ENCODE results near the gene TBC1D24.
"Not testable (repeated sequence)": the region's sequence is repeated elsewhere in the genome, so short reads cannot be mapped to it uniquely, and the experiment has no call there.

The TBC1D24 gene

GRCh38 chr16:2474877-2475412 is at the start of gene TBC1D24:
Gene TBC1D24 (plus strand): TSS chr16:2475127. CDS start chr16:2496149, 21,022 bp downstream.
- DNase-seq (ENCODE audit: low spot score): peak; percentile 98

- DNase-seq (ENCODE audit: low spot score): no peak
Measured at GRCh38 chr16:2425825-2426430, 49.0 kb upstream of the TBC1D24 start.

- no peak for DNase-seq (ENCODE audit: low spot score)
Measured at GRCh38 chr16:2426941-2427361, 48.0 kb upstream of the TBC1D24 start.

DNA sequence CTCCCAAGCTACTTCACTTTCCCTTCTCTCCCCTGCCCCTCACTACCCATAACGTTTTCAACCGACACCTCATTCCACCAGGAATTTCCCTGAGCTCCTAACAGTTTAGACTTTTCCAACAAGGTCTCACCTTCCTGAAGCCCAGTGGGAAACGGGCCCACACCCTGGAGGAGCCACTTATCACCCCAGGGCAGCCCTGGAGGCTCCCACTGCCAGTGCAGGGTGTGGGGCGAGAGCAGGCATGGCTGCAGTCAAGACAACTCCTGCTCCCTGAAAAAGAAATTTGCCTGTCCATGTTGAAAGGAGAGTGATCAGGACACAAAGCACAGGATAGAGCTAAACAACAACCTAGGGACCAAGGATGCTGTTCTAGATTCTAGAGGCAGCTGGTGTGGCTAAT is 47.4 kb upstream of the TBC1D24 start:
- no peak for DNase-seq (ENCODE audit: low spot score)

DNA sequence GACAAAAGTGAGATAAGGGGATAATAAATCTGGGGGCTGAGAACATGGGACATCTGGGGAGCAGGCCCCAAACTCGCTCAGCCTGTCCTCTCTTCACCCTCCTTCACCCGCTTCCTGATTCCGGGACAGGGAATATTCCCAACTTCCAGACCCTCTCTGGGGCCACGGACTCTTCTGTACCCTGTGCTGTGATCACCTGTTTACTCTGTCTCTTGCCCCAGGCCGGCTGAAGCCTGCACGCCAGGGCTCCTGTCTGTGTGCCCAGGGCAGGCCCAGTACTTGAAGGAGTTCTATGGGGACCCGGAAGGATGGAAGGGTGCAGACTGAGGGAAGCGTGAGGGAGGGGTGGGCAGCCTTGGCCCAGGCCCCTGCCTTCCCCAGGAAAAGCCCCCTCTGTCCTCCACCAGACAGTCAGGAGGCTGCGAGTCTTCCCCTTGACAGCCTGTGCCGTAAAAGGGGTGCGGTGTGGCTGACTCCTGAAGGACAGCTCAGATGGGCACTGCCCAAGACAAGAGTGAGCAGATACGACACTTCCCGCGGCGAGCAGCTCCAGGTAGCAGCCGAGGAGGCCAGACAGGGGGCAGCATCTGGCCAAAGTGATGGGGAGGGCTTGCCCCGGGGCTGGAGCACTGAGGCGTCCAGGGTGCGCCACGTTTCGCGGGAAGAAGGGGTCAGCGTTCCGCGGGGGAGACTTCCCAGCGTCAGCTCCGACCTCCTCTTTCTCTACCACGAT is 46.7 kb upstream of the TBC1D24 start:
- DNase-seq (ENCODE audit: low spot score): no peak

- DNase-seq (ENCODE audit: low spot score): no peak
Measured at GRCh38 chr16:2428784-2429033, 46.2 kb upstream of the TBC1D24 start.

GRCh38 chr16:2429034-2429770 is 45.7 kb upstream of the TBC1D24 start, which contains the start of gene CCNF:
Gene CCNF (plus strand): TSS chr16:2429447. CDS start chr16:2429482, 35 bp downstream.
- peak; percentile 98 for DNase-seq (ENCODE audit: low spot score)

DNA sequence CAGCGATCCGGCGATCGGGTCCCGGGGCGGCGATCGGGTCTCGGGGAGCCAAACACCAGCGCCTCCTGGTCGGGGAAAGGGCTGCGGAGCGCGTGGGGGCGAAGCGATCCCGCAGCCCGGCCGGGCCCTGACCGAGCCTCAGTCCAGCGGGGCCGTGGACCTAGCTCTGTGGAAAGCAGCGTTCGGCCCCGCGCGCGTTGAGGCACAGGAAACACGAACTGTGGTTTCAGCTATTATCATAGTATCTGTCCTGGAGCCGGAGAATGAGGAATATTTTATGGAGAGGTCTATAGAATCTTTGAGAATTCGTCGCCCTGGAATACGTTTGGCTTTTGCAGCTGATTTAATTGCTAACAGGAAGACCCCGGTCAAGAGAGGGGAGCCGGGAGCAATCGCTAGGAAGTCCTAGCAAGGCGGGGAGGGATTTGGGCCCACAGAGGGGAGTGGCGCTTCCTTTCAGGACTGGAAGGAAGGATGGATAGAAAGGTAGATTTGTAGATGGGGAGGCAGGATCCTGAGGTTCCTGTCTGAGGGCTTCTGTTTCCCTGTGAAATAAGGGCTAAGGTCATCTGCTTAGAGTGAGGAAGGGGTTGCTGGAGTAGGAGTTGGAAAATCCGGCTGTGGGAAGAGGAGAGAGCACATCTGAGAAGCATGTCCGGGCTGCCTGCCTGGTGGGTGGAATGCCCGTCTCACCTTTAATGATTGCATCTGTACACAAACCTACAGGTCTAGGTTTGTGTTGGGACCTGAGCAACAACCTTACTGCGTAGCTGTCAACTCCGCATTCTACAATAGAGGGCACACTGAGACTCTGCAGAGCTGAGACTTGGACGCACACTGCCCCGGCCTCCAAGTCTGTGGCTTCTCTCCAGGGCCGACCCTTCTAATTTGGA is 44.9 kb upstream of the TBC1D24 start:
- DNase-seq (ENCODE audit: low spot score): no peak

GRCh38 chr16:2432286-2432685 is 42.6 kb upstream of the TBC1D24 start:
- DNase-seq (ENCODE audit: low spot score): no peak

DNA sequence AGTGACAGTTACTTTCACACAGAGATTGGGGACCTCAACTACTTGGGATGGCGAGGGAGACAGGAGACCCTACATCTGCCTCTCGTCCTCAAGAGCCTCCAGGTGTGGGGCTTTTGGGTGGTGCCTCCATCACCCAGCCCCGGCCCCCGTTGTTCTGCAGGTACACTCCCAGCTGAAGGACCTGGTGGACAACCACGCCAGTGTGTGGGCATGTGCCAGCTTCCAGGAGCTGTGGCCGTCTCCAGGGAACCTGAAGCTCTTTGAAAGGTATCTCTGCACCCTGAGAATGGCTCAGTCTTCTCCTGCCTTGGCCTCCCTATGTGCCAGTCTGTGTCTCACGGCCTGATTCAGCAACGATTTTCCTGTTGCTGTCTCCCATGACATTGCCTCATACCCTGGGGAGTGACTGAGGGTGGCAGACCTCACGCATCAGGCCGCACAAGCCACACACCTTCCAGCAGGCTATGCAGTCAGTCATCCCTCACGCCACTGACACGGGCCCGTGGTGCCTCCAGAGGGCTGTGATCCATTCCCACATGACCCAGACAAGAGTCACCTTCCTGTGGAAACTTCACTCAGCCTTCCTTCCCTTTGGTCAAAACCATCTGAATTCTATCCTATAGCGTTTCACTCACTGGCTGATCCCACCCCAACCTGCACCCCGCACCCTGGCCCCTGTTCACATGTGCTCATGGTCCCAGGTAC is 42.0 kb upstream of the TBC1D24 start:
- DNase-seq (ENCODE audit: low spot score): no peak

GRCh38 chr16:2435236-2435635 is 39.7 kb upstream of the TBC1D24 start:
- DNase-seq (ENCODE audit: low spot score): not testable (repeated sequence)

DNA sequence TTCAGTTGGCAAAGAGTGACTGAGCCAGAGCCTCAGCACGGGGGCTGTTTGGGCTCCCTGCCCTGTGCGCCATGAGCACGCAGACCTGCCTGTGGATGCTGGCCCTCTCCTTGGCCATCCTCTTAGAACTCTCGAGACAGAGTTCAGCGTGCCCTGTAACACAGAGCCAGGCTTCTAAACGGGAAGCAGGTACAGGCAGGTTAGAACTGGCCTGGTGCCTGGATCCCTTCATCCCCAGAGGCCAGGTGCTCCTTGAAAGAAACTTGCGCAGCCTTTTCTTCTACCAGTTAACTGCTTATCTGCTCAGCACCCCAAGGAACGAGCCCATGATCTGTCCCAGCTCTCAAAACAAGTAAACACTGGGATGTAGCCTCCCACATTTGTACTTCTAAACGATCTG is 38.8 kb upstream of the TBC1D24 start:
- DNase-seq (ENCODE audit: low spot score): no peak

DNA sequence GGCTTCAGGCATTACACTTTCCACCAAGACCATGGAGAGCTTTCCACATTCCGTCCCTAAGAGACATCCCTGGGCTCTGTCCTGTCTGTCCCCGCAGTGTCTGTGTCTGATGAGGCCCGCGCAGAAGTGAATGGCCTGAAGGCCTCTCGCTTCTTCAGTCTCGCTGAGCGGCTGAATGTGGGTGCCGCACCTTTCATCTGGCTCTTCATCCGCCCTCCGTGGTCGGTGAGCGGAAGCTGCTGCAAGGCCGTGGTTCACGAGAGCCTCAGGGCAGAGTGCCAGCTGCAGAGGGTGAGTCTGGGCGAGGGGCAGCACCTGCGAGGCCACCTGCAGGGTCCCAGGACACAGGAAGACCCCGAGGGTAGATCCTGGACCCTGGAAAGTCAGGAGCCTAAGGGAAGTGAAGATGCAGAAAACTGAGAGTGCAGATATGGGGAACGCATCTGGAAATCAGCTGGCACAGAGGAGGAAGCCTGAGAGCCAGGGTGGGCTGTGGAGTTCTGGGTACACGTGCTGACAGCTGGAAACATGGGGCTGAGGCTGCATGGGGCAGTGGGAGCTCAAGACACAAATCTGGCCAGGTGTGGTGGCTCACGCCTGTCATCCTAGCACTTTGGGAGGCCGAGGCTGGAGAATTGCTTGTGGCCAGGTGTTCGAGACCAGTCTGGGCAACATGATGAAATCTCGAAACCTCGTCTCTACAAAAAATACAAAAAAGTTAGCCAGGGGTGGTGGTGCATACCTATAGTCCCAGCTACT is 37.7 kb upstream of the TBC1D24 start:
- no peak for DNase-seq (ENCODE audit: low spot score)

DNA sequence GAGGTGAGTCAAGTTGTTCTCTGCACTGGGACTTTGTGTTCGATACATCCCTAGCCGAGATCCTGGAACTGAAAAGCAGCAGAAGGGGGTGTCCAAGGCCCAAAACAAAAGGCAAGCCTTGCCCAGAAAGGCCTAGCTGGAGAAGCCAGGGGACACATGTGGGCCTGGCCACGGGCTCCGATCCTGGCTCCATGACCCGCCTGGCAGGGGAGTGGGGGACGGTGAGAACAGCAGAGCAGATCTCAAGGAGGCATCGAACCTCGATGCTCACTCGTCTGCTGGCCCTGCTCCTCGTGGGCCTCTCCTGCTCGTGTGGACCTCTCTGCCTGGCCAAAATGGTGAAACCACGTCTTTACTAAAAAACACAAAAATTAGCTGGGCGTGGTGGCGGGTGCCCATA is 36.8 kb upstream of the TBC1D24 start:
- no peak for DNase-seq (ENCODE audit: low spot score)

DNA sequence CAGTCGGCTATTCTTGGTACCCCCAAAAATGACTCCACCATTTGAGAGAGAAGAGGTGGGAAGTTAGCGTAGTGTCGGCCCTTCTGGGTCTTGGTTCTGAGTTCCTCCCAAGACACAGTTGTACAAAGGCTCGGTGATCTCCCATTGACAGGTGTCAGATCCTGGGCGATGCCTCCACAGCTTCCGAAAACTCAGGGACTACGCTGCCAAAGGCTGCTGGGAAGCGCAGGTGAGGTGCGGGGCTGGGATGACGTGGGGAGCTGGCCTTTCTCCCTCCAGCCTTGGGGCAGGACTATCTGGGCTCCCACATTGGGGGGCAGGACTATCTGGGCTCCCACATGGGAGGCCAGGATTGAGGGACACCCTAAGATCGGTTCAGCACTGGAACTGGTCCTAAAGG is 35.3 kb upstream of the TBC1D24 start:
- DNase-seq (ENCODE audit: low spot score): no peak

- not testable (repeated sequence) for DNase-seq (ENCODE audit: low spot score)
Measured at GRCh38 chr16:2441143-2441804, 33.7 kb upstream of the TBC1D24 start.

GRCh38 chr16:2443555-2443954 is 31.4 kb upstream of the TBC1D24 start:
- no peak for DNase-seq (ENCODE audit: low spot score)

DNA sequence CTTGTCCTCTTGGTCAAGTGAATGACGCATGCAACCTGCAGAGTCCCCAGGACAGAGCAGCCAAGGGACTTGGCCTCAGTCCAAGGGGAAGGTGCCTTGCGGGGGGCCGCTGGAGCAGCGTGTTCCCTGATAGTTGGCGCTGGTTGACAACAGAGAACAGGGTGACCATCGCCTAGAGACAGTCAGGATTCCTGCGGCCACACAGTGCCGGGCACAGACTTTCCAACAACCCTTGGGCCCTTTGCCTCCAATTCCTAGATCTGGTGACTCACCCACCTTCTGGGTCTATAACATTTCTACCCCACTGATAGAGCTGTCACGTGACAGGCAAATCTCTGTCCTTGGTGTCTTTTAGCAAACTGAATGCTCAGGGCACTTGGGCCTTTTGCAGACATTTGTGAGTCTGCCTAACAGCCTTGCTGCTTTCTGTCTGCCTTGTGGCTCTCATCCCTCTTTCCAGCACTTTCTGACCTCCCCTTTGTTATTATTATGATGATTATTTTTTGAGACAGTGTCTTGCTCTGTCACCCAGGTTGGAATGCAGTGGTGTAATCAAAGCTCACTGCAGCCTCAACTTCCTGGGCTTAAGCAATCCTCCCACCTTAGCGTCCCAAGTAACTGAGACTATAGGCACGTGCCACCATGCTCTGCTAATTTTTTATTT is 26.9 kb upstream of the TBC1D24 start:
- DNase-seq (ENCODE audit: low spot score): no peak

DNA sequence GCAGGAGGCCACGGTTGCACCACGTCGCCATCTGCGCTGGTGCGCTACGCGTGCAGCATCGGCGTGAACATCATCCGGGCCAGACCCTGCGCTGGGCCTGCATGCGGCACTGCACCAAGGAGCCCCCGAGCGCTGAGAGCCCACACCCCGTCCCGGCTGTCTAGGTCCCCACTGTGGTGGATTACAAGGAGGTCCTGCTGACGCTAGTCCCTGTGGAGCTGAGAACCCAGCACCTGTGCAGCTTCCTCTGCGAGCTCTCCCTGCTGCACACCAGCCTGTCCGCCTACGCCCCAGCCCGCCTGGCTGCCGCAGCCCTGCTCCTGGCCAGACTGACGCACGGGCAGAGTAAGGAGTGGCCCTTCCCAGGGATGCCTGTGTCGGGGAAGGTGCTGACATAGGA is 25.8 kb upstream of the TBC1D24 start:
- DNase-seq (ENCODE audit: low spot score): no peak

GRCh38 chr16:2450535-2450934 is 24.4 kb upstream of the TBC1D24 start:
- DNase-seq (ENCODE audit: low spot score): no peak
